GM18499 (cell line): Measurements from ENCODE around the gene TP53TG5.
A peak's percentile ranks its signal among the peaks of the same experiment; 100 is the strongest.

ENCODE experiments used
- ATAC-seq: cut with Tn5 transposase; IDR thresholded peaks from one replicate; pipeline ENCODE4 v1.9.1; 2021; ENCODE audit warnings: moderate number of reproducible peaks; ENCODE audit not compliant: insufficient read depth, unreplicated experiment

TP53TG5 gene

GRCh38 chr20:45378191-45378590, at the start of gene TP53TG5:
Gene TP53TG5 (minus strand): TSS chr20:45378325. CDS start chr20:45378236, 89 bp downstream.
- no peak for ATAC-seq

DNA sequence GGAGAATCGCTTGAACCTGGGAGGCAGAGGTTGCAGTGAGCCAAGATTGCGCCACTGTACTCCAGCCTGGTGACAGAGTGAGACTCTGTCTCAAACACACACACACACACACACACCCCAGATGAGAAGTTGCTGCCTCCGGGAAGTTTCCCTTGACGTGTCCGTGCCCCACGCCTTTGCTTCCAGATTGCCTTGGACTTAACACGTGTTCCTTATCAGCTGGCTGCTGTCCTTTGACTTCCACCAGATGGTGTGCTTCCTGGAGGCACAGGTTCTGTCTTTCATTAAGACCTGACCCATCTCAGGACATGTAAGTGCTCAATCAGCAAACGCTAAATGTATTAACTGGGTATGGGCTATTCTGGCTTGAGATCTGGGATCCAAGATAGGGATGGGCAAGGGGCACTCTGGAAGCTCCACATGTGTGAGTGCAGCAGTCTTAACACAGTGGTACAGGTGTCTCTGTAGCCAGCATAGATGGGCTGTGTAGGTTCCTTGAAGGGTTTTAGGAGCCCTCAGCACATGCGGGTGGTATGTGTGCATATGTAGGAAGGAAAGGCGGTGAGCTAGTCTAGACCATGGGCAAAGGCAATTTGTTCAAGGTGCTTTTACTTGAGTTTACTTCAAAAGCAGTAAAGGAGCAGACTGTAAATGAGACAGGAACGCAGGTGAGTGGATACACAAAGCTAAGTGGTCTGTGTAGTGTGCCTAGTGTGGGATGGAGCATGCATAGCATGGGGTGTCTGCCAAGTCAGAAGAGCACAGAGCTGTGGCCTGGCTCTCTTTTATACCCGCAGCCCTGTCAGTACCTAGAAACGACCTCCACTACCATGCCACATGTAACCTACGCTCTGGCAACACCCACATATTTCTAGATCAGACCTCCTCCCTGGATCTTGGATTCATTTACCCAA, 49.4 kb upstream of the TP53TG5 start:
- ATAC-seq: no peak

DNA sequence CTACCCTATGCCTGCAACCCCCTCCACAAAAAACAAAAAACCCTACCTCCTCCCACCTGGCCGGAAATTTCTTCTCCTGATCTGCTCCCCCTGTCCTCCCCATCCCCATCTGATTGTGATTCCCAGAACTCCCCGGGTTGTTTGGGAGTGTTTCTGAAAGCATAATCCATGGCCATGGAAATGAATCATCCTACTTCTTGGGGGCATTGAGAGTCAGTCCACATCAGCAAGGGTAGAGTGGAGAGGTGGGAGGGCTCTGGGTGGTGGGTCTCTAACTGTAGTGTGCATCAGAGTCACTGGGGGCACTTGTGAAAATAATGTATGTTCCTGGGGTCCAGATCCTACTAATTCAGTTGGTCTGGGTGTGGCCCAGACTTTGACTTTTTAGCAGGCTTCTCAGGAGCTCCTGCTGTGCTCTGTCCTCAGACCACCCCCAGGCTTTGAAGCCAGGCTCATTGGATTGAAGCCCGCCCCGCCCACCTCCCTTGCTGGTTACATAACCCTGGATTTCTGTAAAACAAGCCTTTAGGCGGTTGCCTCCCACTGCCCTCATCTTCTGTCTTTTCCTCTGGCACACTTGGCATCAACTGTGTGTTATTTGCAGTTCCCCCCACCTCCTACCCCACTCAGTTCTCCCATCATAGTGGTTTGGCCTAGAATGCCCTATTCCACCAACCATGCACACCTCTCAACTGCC, 48.3 kb upstream of the TP53TG5 start:
- ATAC-seq: no peak

DNA sequence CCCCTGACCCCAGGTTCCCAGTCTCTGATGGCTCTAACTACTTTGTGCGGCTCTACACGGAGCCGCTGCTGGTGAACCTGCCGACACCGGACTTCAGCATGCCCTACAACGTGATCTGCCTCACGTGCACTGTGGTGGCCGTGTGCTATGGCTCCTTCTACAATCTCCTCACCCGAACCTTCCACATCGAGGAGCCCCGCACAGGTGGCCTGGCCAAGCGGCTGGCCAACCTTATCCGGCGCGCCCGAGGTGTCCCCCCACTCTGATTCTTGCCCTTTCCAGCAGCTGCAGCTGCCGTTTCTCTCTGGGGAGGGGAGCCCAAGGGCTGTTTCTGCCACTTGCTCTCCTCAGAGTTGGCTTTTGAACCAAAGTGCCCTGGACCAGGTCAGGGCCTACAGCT, 47.4 kb upstream of the TP53TG5 start:
- no peak for ATAC-seq

GRCh38 chr20:45423700-45424099, 45.6 kb upstream of the TP53TG5 start:
- no peak for ATAC-seq

DNA sequence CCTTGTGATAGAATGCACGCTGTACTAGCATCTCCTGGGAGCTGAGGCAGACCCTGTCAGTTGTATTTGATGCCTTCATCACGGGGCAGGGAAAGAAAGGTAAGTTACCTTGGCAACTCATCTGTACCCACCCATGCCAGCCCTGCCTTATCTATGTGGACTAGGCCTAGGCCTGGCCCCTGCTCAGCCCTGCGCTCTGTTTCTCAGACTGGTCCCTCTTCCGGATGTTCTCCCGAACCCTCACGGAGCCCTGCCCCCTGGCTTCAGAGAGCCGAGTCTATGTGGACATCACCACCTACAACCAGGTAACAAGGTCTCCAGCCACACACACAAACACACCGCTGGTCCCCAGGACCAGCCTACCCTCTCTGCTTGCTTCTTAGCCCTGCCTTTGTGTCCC, 42.0 kb upstream of the TP53TG5 start:
- no peak for ATAC-seq

GRCh38 chr20:45419188-45420091, 41.3 kb upstream of the TP53TG5 start:
- ATAC-seq: peak; percentile 72

- no peak for ATAC-seq
Measured at GRCh38 chr20:45416917-45417316, 38.8 kb upstream of the TP53TG5 start.

DNA sequence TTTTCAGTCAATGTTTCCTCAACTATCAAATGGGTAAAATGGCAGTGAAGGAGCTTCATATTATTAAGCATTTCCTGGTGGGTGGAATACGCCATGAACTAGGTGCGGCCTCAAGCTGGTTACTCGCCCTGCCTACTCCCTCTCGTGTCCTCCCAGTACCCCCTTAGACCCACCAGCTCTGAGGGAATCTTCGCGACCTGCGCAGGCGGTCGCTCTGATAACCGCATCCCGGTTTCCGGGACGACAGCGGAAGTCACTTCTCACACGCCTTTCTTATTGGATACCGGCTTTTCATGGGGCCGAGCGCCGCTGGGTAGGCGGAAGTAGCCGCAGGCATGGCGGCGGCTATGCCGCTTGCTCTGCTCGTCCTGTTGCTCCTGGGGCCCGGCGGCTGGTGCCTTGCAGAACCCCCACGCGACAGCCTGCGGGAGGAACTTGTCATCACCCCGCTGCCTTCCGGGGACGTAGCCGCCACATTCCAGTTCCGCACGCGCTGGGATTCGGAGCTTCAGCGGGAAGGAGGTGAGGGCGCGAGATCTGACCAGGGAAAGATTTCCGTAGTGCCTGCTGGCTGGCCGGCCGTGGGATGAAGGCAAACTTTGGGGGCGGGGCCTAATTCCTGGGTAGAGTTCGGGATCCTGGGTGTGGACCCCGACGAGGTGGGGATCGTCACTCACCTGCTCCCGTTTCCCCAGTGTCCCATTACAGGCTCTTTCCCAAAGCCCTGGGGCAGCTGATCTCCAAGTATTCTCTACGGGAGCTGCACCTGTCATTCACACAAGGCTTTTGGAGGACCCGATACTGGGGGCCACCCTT, 37.9 kb upstream of the TP53TG5 start, which contains the start of gene PIGT:
Gene PIGT (plus strand): TSS at position 320 of the 816 bp plus-strand sequence. CDS start 16 bp downstream, at position 336.
- peak; percentile 41 for ATAC-seq

GRCh38 chr20:45413479-45413878, 35.4 kb upstream of the TP53TG5 start:
- no peak for ATAC-seq

DNA sequence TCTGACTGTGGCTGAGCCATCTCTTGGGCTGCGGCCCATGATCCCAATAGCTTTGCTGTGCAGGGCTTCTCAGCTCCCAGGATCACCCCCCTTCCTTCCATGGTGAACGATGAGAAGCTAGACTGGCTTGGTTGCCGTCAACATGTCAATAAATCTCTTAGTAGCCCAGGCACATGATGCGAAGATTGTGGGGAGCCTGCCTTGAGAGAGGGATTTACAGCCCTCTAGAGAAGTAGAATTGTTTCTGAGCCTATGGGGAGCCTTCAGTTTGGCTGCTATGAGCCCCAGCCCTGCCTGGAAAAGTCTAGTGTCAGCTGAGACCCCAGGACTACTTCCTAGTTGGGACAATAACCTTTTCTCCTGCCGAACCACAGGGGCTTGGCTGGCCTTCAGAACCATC, 34.5 kb upstream of the TP53TG5 start:
- no peak for ATAC-seq

DNA sequence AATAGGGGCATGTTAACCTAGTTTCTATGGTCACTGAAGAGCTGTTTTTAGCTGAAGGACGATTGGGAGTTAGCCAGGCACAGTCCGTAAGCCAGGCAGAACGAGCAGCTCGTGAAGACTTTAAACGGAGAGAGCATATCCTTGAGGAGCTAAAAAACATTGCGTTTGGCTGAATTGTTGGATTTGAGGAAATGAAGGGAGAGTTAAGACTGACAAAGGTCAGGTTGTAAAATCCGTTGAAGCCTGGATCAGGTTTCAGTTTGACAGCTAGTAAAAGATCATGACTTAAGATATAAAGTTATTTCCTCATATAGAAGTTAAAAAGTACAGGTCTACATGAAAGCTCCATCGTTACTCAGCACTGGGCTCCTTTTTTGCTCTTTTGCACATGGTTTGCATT, 32.8 kb upstream of the TP53TG5 start:
- no peak for ATAC-seq

DNA sequence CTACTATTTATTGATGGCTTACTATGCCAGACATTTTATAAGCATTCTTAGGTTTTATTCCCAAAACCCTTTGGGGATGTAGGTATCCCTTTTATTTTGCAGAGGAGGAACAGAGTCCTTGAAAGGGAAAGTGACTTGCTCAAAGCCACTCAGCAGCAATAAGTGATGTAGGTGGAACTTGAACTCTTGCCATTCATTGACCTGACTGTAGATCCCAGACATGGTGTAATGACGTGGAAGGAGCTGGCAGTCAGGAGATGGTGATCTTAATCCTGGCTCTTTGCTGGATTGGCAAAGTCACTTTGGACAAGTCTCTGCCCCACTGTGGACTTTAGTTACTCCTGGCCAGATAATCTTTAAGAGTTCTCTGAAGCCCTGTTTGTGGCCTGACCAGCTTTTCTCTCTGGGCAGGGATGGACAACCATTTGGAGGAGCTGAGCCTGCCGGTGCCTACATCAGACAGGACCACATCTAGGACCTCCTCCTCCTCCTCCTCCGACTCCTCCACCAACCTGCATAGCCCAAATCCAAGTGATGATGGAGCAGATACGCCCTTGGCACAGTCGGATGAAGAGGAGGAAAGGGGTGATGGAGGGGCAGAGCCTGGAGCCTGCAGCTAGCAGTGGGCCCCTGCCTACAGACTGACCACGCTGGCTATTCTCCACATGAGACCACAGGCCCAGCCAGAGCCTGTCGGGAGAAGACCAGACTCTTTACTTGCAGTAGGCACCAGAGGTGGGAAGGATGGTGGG, 31.6 kb upstream of the TP53TG5 start:
- no peak for ATAC-seq

DNA sequence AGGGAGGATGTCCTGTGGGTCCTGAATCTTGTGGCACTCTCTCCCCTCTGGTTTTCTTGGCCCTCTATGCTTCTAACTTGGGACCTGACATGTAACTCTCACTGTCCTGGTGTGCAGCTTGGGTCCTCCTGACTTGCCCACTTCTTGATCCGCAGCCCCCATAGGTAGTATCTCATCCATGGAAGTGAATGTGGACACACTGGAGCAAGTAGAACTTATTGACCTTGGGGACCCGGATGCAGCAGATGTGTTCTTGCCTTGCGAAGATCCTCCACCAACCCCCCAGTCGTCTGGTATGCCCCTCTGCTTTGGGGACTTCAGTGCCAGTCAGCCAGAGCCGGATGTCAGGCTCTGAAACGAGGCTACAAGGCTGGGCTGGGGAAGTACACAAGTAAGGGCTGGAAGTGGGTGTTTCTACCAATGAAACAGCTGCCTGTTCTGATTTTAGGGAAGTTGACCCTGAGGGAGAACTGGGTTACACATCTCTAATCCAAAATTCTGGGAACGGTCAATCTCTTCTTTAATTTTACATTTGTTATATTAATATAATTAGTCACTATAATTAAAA, 30.6 kb upstream of the TP53TG5 start:
- no peak for ATAC-seq

- no peak for ATAC-seq
Measured at GRCh38 chr20:45407783-45408645, 29.9 kb upstream of the TP53TG5 start, which contains the start of gene DBNDD2. Gene DBNDD2 (plus strand): TSS chr20:45408289. CDS start chr20:45408468, 179 bp downstream.

DNA sequence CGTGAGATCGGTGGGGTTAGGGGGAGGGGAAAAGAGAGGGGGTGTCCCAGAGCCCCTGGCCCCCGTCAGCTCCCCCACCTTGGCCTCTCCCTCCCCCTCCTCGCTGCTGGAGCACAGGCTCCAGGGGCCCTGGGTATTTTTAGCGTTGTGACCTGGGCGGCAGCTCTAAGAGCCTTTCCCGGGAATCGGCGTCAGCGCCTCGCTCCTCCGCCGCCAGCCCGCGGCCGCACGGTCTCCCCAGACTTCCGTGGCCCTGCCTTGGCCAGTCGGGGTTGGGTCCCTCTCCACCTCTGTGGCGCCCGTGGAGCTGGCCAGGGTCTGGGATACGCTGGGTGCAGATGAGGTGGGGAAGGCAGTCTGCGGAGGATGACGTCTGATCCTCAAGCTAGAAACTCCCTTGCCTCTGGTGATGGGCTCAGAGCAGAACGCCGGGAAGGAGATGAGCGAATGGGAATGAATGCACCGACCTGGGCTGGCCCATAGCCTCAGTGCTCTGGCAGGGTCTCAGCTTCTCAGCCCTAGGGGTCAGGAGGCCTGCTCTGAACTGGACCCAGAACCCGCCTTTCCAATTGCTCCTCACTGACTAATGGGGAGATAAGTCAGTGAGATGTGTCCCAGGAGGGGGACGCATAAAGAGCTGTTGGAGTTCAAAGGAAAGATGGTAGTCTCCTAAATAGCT, 29.1 kb upstream of the TP53TG5 start:
- no peak for ATAC-seq
